GM19467 (cell line): Measurements from ENCODE around the gene ATXN10.

ENCODE experiments used
- ATAC-seq: cut with Tn5 transposase; IDR thresholded peaks from one replicate; pipeline ENCODE4 v1.9.1; 2021; ENCODE audit warnings: mild to moderate bottlenecking, moderate library complexity; ENCODE audit not compliant: unreplicated experiment

Gene ATXN10

GRCh38 chr22:45872659-45873263 lies 201.1 kb downstream of the ATXN10 start:
- ATAC-seq, result no peak

- ATAC-seq, result no peak
Measured at GRCh38 chr22:45876136-45877035, 204.8 kb downstream of the ATXN10 start.

GRCh38 chr22:45877036-45877380 lies 205.4 kb downstream of the ATXN10 start:
- ATAC-seq, result no peak

GRCh38 chr22:45877651-45878050 lies 206.0 kb downstream of the ATXN10 start:
- no peak for ATAC-seq

GRCh38 chr22:45878051-45878781 lies 206.6 kb downstream of the ATXN10 start:
- no peak for ATAC-seq

- no peak for ATAC-seq
Measured at GRCh38 chr22:45878901-45879551, 207.4 kb downstream of the ATXN10 start.

- no peak for ATAC-seq
Measured at GRCh38 chr22:45879552-45879949, 207.9 kb downstream of the ATXN10 start.

GRCh38 chr22:45880091-45880715 lies 208.6 kb downstream of the ATXN10 start:
- no peak for ATAC-seq

- no peak for ATAC-seq
Measured at GRCh38 chr22:45880716-45881523, 209.3 kb downstream of the ATXN10 start.

- ATAC-seq, result no peak
Measured at GRCh38 chr22:45881524-45881875, 209.9 kb downstream of the ATXN10 start.

- no peak for ATAC-seq
Measured at GRCh38 chr22:45882881-45883810, 211.5 kb downstream of the ATXN10 start.

- no peak for ATAC-seq
Measured at GRCh38 chr22:45883811-45884170, 212.2 kb downstream of the ATXN10 start.

GRCh38 chr22:45884201-45885062 lies 212.8 kb downstream of the ATXN10 start:
- ATAC-seq, result no peak

GRCh38 chr22:45885171-45885840 lies 213.7 kb downstream of the ATXN10 start:
- no peak for ATAC-seq

GRCh38 chr22:45885941-45886395 lies 214.3 kb downstream of the ATXN10 start:
- no peak for ATAC-seq

GRCh38 chr22:45886540-45886939 lies 214.9 kb downstream of the ATXN10 start:
- no peak for ATAC-seq
